GM21786 (cell line): Measurements from ENCODE around the gene FAM131C.

ENCODE experiments used
- ATAC-seq: cut with Tn5 transposase; IDR thresholded peaks from one replicate; pipeline ENCODE4 v1.9.1; 2021; ENCODE audit not compliant: unreplicated experiment

FAM131C gene, protein sequence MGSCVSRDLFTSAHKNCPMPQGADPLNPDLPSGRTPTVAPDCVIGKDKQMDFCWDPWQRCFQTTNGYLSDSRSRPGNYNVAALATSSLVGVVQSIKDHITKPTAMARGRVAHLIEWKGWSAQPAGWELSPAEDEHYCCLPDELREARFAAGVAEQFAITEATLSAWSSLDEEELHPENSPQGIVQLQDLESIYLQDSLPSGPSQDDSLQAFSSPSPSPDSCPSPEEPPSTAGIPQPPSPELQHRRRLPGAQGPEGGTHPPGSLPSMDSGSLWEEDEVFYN

DNA sequence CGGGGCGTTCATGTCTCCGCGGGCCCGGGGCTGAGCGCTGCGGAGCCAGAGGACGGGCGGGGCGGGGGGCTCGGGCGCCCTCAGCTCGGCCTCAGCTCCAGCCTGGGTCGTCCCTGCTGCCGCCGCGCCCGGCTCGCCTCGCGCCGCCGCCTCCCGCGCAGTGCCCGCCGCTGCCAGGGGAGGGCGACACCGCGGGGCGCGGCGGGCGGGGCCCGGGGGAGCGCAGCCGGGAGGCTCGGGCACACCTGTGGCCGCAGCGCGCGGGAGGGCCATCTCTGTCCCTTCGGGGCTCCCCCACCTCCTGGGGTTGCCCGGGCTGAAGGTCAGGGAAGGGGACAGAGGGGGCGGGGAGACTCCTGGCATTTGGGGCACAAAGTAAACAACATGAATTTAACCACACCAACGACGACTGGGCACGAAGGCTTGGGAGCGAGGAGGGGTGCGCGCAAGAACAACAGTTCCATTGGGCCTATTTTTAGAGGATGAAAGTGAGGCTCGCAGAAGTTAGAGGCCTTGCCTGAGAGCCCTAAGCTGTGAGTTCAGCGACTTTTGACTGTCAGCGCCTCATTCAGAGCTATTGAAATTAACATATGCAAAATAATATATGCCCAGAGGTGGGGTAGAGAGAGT is at the start of gene FAM131C:
Gene FAM131C (minus strand): TSS at position 162 of the 630 bp plus-strand sequence. CDS start 209 bp downstream, outside the sequence.
- no peak for ATAC-seq

DNA sequence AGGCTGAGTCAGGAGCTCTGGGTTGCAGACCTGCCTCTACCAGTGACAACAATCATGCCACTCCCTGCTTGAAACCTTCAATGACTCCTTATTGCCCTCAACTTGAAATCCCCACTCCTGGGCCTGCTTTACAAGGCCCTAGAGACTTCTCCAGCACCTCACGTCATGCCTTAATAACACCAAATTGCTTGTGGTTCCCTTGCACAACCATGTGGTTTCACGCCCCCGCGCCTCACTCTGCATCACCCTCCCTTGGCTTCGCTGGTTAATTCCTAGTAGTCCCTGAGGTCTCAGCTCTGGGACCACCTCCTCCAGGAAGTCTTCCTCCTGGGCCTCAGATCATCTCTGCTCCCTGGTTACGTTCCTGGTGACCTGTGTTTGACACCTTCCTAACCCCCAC is 49.5 kb upstream of the FAM131C start:
- no peak for ATAC-seq

DNA sequence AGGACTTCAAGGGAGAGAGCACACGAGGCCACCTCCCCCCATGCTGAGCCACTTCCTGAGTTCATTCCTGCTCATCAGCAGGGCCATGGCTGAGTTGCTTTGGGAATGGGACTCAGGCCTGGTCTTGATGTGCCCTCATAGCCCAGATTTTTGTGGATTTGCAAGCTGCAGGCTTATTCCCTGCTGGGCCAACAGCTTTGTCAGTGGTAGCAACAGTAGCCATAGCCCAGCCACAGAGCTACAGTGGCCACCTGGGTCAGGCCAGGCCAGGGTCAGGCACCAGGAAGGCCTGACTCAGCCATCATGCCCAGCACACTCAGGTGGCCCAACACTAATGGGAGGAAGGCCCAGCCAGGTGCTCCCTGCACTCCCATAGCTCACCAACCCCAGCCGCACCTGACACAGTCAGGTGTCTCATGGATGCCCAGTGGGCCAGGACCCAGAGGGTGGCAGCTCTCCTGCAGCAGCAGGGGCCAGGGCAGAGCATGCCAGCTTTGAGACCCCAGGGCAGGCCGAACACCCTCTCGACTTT is 49.0 kb upstream of the FAM131C start:
- no peak for ATAC-seq

DNA sequence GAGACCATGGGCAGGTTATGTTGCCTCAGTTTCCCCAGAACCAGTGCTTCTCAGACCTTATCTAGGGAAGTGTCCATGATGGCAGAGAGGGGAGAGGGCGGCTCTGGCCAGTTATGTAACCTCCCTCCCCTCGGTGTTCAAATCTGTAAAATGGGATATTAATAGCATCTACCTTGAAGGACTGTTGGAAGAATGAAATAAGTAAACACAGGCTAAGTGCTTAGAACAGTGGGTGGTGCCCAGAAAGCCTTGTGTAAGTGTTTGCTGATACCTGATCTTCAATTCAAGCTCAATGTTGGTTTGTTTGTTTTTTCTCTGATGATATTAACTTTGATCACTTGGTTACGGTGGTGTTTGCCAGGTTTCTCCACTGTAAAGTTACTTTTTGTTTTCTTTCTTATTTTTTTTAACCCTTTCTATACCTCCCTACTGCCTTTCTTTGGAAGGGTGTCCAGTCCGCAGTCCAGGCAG is 47.5 kb upstream of the FAM131C start:
- no peak for ATAC-seq

DNA sequence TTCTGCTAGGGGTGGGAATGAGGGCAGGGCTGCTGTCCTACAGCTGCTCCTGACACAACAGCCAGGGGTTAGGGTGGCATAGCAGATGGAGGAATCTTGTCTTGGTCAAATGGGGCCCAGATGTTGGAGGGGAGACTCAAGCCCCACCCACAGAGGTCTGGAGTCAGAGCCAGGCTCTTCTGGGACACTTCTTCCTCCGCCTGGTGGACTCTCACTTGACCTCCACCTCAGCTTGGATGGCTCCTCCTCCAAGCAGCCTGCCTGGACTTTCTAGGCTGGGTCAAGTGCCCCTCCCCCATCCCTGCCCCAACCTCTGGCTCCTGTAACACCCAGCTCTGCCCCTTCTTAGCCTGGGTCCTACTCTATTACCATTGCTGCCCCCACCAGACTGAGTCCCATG is 47.0 kb upstream of the FAM131C start:
- no peak for ATAC-seq

DNA sequence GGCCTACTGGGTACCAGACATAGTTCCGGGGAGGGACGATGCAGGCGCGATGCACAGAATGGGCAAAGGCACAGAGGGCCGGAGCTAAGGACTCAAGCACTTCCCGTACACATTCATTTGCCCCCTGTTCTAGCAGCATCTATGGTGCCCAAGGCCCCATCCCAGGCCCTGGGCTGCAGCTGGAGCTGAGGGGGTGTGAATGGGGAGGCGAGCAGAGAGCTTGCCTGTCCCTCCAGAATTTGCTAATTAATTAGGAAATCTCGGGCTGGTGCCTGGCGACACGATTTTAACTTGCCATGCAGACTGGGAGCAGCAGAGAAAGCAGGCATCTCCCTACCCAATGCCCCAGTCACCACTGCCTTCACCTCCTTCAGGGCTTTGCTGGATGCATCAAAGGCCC is 46.5 kb upstream of the FAM131C start:
- no peak for ATAC-seq

DNA sequence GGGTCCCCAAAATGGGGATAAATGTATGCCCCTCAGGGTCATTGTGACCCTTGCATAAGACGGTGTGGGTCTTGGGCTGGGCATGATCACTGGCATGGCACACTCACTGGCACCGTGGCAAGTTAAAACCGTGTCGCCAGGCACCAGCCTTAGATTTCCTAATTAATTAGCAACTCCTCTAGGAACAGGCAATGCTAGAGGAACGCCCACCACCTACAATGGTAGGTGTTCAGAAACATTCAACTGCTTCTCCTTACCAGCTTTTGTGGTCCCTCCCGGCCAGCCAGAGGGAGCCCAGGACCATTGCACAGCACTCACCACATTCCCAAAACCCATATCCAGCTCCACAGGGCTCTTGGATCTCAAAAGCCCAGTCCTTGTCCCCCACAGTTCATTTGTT is 46.1 kb upstream of the FAM131C start:
- no peak for ATAC-seq

DNA sequence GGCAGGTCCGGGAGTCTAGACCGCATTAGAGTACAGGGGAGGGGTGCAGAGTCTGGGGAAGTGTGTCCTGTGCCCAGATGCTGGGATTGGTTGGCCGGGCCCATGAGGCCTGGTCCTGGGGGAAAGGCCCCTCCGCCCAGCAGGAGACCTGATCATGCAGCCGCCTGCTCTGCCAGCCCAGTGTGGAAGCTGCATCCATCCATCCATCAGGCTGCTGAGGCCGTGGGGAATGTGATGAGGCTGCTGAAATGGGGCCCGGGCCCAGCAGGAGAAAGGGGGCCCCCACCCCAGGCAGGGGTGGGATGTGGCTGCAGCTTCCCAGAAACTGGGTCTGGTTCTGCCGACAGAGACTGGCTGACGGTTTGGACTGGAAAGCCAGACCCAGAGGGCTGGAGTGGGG is 45.3 kb upstream of the FAM131C start:
- no peak for ATAC-seq

DNA sequence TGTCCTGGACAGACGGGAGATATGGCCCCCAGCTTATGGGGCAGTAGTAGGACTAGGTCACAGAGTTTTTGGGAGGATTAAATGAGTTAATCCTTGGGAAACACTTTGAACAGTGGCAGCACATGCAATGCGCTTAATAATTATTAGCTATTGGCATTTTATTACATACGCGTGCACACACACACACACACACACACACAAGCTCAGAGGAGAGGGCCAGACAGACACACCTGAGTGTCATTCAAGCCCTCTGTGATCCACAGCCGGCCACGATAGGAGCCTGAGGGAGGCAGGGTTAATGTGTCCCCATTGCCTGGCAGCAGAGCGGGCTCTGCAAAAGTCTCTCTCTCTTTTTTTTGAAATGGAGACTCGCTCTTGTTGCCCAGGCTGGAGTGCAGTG is 44.5 kb upstream of the FAM131C start:
- no peak for ATAC-seq

DNA sequence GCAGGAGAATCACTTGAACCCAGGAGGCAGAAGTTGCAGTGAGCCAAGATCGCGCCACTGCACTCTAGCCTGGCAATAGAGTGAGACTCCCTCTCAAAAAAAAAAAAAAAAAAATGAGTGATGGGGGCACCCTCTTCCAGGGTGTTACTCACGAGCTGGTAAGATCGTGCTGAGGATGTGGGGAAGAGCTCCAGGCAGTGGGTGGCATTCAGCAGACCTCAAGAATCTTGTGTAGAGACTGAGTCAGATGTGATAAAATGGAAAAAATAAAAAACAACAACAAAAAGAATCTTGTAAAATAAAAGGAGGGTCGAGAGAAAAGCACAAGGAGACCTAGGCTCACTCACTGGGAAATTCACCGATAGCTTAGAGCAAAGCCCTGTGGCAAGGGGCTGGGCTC is 43.9 kb upstream of the FAM131C start:
- no peak for ATAC-seq

DNA sequence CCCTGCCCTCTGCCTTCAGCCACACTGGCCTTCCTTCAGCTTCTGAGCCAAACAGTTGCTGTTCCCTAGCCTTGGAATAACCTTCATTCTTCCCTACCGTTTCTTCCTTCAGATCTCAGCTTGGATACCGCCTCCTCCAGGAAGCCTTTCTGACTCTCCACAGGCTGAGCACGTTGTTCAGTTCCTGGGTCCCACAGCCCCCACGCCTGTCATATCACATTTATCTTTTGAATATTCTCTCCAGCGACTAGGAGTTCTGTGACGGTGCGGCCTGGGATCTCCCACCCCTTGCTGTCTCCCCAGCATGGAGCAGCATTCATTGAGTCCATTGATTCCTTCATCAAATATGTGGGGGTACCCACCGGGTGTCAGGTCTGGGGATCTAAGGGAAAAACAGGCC is 43.2 kb upstream of the FAM131C start:
- ATAC-seq, result no peak

DNA sequence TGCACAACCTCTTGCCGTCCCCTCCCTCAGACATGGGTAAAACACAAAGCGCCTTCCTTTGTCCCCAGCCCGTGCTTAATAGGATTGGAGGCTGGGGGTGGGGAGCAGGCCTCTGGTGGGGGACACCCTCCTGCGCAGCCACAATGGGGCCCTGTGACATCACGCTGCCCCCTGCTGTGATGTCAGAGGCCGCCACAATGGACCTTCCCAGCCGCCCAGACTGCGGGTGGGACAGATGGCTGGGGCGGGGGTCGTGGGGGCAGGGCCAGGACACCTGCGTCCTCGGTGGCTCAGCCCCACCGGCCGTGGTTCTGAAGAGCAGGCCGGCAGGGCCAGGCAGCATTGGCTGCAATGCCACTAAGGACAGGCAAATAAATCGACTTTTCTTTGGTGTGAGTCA is 42.6 kb upstream of the FAM131C start:
- ATAC-seq, result no peak

DNA sequence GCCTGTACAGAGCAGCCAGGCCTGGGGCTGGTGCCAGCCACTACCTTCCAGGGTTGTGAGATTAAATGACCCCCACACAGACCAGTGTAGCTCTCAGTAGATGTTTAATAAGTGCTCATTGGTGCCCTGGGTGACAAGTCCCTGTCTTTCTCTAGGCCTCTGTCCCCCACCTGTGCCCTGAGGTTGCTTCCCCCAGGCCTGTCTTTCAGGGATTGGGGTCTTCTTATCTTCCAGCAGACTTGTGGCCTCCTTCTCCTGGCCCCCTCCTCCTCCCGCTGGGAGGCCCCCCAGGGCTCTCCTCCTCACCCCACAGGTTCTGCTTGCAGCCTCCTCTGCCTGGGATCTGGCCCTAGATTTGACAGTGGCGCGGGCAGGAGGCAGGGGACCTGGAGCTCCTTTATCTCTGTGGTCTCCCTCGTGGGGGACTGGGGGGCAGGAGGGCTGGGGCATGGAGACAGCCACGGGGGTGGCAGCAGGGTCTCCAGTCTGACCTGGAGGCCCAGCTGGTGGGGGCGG is 42.1 kb upstream of the FAM131C start:
- no peak for ATAC-seq

DNA sequence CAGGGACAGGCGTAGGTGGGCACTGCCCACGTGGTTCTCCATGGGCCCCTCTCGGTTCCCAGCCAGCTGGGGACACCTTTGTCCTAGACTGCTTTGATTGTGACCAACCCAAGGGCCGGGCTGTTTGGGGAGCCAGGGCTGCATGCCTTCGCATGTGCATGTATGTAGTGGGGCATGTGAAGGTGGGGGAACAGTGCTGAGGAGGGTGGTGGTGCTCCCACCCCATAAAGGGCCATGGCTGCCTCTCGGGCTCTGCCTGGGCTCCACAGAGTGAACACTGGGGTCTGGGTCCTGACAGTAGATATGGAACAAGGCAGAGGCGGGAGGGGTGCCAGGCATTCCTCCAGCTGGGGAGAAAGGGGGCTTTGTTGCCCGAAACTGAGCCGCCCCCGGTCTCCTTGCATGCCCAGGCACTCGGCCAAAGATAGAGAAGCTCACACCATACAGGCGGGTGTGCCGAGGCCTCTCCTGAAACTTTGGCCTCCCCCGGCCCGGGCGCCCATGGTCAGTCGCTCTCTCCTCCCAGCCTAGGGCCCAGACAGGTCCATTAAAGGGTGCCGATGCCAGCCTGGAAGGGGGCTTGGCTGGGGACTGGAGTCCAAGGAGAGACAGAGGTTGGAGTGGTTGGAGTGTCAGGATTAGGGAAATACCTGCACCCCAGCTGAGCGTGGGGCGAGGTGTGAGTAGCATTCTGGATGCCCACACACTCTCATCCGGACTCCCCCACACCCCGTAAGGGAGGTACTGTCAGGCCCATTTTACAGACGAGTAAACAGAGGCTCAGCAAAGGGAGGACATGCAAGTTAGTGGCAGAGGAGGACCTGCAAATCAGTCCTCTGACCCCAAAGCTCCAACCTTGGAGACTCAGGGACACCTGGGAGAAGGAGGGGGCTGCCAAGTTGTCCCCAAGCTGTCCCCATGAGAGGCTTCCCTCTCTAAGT is 41.3 kb upstream of the FAM131C start:
- ATAC-seq, result no peak

DNA sequence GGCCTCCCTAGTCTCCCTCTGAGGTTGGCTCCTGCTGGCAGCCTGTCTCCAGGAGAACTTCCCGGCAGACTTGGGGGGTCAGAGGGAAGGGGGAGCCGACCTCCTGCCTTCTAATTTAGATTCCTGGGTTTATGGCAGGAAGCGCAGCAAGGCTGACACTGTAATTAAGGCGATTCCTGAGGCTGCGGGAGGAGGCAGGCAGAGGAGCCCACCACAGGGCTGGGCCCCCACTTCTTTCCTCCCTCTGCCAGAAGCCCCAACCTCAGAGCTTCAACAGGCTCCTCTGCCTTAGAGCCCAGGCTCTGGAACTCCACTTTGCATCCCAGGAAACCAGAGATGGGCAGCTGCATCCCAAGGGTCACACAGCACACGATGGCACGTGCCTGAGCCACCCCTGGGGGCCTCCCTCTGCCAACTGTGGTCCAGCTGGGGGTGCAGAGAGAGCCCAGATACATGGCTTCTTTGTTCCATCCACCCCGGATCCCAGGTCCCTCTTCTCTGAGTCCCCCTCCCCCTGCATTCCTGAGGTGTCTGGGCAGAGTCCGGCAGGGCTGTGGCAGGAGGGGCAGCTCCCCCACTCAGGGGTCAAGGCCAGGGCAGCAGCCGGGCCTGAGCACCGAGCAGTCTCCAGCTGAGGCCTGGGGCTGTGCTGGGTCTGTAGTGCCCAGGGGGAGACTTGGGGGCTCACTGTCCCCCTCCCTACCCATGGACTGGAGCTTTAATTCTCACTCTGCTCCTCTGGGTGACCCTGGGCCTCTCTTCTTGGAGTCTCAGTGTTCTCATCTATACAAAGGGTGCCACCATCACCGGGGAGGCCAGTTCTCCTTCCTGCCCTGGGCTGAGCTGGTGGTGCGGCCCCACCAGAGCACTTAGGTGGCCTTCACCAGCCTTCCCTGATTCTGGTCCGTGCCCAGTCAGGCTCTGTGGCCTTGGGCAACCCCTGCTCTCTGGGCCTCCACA is 39.4 kb upstream of the FAM131C start:
- ATAC-seq, result no peak

DNA sequence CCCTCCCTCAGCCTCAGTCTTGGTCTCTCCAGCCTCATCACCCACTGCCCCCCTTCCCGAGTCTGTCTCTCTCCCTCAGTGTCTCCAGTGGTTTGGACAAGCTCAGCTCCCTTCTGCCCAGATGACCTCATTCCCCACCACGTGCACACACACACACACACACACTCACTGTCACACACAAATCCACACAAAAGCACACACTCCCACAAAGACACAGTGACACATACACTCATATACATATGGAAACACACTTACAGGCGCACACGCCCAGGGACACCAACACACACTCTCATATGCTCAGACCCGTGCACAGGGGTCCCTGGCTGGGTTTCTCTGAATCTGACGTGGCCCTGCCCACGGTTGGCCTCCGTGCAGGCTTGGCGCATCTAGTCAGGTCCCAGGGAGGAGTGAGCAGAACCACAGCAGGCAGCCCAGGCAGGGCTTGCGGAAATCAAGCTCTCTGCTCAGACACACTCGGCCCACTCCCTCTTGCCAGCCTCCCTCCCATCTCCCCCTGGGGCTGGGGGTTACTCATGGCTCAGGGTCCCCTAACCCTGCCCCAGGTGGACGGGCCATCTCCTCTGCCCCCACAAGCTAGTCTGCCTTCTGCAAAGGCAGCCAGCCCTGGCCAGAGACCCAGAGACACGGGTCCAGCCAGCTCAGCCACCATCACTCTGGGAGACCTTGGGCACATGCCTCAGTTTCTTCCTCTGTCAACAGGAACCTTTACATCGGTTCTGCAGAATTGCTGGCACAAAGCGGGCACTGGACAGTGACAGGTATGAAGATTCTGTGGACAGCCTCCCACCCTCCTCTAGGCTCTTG is 38.5 kb upstream of the FAM131C start:
- no peak for ATAC-seq

DNA sequence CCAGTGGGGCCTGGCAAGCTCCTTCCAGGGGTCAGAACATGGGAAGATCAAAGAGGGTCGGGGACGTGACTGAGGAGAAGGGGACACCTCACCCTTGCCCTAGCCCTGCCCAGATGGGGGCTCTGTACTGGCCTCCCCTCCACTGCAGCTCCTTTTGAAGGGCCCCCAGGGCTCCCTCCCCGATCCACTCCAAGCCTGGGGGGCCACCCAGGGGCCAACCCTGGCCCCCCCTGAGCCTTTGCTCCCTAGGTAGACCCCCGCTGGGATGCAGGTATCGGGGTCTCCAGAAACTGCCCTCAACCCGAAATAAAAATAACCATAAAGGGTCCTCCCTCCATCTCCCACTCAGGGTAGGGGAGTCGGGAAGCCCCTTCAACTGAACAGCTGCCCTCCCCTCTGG is 37.4 kb upstream of the FAM131C start:
- ATAC-seq, result no peak

DNA sequence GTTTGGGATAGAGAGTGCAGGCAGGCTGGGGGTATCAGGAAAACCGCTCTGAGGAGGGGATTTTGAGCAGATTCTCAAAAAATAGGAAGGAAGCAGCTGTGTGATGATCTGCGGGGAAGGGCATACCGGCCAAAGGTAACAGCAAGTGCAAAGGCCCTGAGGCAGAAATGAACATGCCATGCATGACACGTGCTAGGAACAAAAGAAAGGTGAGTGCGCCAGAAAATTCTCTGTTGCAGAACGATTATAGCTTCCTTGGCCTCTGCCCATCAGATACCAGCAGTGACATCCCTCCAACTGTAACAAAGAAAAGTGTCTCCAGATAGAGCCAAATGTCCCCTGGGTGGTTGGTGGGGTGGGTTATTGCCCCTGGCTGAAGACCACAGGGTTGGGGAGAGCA is 37.0 kb upstream of the FAM131C start:
- ATAC-seq, result no peak

DNA sequence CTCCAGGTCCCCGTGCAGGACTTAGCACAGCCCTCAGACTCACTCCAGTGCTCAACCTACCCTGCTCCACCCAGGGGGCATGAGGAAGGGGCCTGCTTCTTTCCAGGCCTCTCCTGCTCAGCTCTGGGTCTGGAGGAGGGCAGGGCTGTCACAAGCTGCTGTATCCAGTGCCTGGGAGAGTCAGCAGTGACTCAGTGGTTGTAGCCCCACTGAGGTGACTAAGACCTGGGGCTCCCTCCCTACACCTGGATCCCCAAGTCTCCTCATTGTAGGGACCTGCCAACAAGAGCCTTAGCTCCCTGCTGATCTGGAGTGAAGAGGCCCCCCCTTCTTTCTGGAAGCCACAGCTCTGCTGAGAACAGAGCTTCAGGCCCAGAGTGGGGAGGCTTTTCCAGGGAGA is 36.1 kb upstream of the FAM131C start:
- no peak for ATAC-seq
